SK-N-SH treated with all-trans-retinoic acid at 6 μM for 48 hours (cell line): Measurements from ENCODE around the gene CFAP91.

Experiments
- CSDC2 ChIP-seq: fragments of 250-450 bp; sonication (Bioruptor Pico); IDR thresholded peaks from 2 replicates; pipeline ENCODE4 v1.5.0; 2020; ENCODE audit warnings: mild to moderate bottlenecking, moderate library complexity
- RARB ChIP-seq: fragments of 250-450 bp; sonication (Bioruptor Pico); IDR thresholded peaks from 2 replicates; pipeline ENCODE4 v1.8.0; 2021; ENCODE audit warnings: mild to moderate bottlenecking, moderate library complexity
- TOX ChIP-seq: fragments of 250-450 bp; sonication (Bioruptor Pico); IDR thresholded peaks from 2 replicates; pipeline ENCODE4 v1.8.0; 2021; ENCODE audit warnings: mild to moderate bottlenecking, moderate library complexity, borderline replicate concordance
- ZFP3 ChIP-seq: fragments of 250-450 bp; sonication (Bioruptor Pico); IDR thresholded peaks from 2 replicates; pipeline ENCODE4 v1.5.0; 2020; ENCODE audit warnings: mild to moderate bottlenecking, moderate library complexity
- ZFP30 ChIP-seq: fragments of 450-650 bp; formaldehyde crosslinking; IDR thresholded peaks from 2 replicates; pipeline ENCODE4 v1.5.0; 2022; ENCODE audit warnings: mild to moderate bottlenecking, moderate library complexity
- TF ChIP-seq, protein P1 (sequence below): fragments of 250-450 bp; sonication (Bioruptor Pico); IDR thresholded peaks from 2 replicates; pipeline ENCODE4 v1.8.0; 2020; ENCODE audit warnings: mild to moderate bottlenecking, moderate library complexity, borderline replicate concordance
- TF ChIP-seq, protein P2 (sequence below): fragments of 250-450 bp; sonication (Bioruptor Pico); IDR thresholded peaks from 2 replicates; pipeline ENCODE4 v1.5.0; 2020; ENCODE audit warnings: mild to moderate bottlenecking, moderate library complexity

DNA sequence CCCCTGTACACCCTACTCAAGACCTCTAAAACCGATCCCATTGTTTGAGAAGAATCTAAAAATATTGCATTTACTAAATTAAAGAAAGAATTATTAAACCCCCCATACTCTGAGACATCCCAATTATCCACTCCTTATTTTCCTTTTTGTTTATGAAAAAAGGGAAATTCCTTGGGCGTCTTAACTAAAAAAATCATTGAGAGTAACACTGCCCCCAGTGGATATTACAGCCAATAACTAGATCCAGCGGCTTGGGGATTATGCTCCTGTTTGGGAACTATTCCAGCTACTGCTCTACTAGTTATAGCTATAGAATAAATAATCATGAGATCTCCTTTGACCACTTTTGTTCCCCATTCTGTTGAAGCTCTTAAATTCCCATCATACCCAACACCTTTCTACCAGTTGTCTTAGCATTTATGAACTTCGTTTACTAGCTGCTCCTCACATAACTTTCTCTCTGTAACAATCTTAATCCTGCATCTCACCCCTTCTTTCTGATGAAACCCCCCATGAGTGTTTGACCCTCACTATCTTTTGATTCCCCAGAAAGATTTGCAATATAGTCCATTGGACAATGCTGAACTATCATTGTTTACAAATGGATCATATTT lies 12.7 kb upstream of the CFAP91 start:
- TF ChIP-seq, protein P1, sequence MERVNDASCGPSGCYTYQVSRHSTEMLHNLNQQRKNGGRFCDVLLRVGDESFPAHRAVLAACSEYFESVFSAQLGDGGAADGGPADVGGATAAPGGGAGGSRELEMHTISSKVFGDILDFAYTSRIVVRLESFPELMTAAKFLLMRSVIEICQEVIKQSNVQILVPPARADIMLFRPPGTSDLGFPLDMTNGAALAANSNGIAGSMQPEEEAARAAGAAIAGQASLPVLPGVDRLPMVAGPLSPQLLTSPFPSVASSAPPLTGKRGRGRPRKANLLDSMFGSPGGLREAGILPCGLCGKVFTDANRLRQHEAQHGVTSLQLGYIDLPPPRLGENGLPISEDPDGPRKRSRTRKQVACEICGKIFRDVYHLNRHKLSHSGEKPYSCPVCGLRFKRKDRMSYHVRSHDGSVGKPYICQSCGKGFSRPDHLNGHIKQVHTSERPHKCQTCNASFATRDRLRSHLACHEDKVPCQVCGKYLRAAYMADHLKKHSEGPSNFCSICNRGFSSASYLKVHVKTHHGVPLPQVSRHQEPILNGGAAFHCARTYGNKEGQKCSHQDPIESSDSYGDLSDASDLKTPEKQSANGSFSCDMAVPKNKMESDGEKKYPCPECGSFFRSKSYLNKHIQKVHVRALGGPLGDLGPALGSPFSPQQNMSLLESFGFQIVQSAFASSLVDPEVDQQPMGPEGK (CRISPR knock-in tag), result no peak
- TF ChIP-seq CSDC2 (CRISPR knock-in tag) (no peak), ZFP30 (CRISPR knock-in tag) (no peak), TOX (CRISPR knock-in tag) (no peak), ZFP3 (CRISPR knock-in tag) (no peak), RARB (CRISPR knock-in tag) (no peak)
- TF ChIP-seq, protein P2, sequence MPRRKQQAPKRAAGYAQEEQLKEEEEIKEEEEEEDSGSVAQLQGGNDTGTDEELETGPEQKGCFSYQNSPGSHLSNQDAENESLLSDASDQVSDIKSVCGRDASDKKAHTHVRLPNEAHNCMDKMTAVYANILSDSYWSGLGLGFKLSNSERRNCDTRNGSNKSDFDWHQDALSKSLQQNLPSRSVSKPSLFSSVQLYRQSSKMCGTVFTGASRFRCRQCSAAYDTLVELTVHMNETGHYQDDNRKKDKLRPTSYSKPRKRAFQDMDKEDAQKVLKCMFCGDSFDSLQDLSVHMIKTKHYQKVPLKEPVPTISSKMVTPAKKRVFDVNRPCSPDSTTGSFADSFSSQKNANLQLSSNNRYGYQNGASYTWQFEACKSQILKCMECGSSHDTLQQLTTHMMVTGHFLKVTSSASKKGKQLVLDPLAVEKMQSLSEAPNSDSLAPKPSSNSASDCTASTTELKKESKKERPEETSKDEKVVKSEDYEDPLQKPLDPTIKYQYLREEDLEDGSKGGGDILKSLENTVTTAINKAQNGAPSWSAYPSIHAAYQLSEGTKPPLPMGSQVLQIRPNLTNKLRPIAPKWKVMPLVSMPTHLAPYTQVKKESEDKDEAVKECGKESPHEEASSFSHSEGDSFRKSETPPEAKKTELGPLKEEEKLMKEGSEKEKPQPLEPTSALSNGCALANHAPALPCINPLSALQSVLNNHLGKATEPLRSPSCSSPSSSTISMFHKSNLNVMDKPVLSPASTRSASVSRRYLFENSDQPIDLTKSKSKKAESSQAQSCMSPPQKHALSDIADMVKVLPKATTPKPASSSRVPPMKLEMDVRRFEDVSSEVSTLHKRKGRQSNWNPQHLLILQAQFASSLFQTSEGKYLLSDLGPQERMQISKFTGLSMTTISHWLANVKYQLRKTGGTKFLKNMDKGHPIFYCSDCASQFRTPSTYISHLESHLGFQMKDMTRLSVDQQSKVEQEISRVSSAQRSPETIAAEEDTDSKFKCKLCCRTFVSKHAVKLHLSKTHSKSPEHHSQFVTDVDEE (CRISPR knock-in tag), result no peak
